Transverse colon (tissue), 4 donors: ENCODE data around the gene SLC4A2.

Source experiments
- EP300 ChIP-seq: sonication (generic); formaldehyde crosslinking; IDR thresholded peaks from one replicate; pipeline ENCODE4 v1.6.1; 2017; ENCODE audit warnings: antibody characterized with exemption, low read depth
- POLR2A ChIP-seq: fragments of 450-650 bp; IDR thresholded peaks from one replicate; pipeline ENCODE4 v1.6.1; 2016; ENCODE audit warnings: antibody characterized with exemption, mild to moderate bottlenecking, moderate library complexity
- POLR2AphosphoS5 ChIP-seq, 3 donors: sonication (generic); formaldehyde crosslinking; IDR thresholded peaks; one replicate each; pipeline ENCODE4 v1.6.1; 2016; ENCODE audit warnings: antibody characterized with exemption in 3 of 3
- TF ChIP-seq, protein P1 (sequence below), 5 experiments: fragments of 200-600 bp in 3 of 5; fragments of 450-650 bp in 2 of 5; sonication (generic) in 3 of 5; IDR thresholded peaks; 1 replicate in 2 of 5; 2 replicates in 3 of 5; pipeline ENCODE4 v1.5.1; 2016 to 2017; ENCODE audit warnings: antibody characterized with exemption in 5 of 5, inconsistent platforms in 3 of 5, mild to moderate bottlenecking in 2 of 5, moderate library complexity in 1 of 5

DNA sequence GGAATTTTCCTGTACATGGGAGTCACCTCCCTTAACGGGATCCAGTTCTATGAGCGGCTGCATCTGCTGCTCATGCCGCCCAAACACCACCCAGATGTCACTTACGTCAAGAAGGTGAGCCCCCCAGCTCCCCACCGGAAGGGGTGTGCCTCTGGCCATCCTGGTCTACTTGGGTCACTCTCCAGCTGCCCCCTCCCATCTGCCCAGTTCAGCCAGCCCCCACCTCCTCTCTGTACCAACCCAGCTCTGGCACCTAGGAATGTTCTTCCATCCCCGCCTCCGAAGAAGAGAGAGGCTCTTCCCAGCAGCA is 16.2 kb downstream of the SLC4A2 start:
- TF ChIP-seq, protein P1, sequence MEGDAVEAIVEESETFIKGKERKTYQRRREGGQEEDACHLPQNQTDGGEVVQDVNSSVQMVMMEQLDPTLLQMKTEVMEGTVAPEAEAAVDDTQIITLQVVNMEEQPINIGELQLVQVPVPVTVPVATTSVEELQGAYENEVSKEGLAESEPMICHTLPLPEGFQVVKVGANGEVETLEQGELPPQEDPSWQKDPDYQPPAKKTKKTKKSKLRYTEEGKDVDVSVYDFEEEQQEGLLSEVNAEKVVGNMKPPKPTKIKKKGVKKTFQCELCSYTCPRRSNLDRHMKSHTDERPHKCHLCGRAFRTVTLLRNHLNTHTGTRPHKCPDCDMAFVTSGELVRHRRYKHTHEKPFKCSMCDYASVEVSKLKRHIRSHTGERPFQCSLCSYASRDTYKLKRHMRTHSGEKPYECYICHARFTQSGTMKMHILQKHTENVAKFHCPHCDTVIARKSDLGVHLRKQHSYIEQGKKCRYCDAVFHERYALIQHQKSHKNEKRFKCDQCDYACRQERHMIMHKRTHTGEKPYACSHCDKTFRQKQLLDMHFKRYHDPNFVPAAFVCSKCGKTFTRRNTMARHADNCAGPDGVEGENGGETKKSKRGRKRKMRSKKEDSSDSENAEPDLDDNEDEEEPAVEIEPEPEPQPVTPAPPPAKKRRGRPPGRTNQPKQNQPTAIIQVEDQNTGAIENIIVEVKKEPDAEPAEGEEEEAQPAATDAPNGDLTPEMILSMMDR (IDR thresholded peaks at IDR 0.05), result no peak
- TF ChIP-seq POLR2AphosphoS5 (IDR thresholded peaks at IDR 0.05) (no peak), POLR2A (no peak), EP300 (no peak)
